ENCODE data around the gene TREM1. TPM values are rescaled to one million over a fixed set of nuclear protein-coding genes. Genes with fewer than 3 reads are reported as not detected.
A peak's percentile ranks its signal among the peaks of the same experiment; 100 is the strongest.
"Not testable (repeated sequence)": the region's sequence is repeated elsewhere in the genome, so short reads cannot be mapped to it uniquely, and the experiment has no call there.

The TREM1 gene
- total RNA-seq, 1 experiment from 2014 or later = not detected

DNA sequence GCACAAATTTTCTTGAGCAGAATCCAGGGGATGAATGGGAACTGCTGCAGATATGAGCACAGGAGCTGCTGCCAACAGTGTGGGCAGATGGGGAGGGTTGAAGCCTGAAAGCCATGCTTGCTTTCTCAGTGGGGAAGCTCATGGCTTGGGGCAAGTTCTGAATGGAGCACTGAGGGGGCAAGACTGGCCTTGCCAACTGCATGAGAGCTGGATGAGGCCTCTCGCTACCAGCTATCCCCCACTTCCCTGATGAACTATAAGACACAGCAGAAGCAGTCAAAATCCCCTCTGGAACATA is 28.3 kb downstream of the TREM1 start:
- DNase-seq (ENCODE audit: low read depth) = no peak

DNA sequence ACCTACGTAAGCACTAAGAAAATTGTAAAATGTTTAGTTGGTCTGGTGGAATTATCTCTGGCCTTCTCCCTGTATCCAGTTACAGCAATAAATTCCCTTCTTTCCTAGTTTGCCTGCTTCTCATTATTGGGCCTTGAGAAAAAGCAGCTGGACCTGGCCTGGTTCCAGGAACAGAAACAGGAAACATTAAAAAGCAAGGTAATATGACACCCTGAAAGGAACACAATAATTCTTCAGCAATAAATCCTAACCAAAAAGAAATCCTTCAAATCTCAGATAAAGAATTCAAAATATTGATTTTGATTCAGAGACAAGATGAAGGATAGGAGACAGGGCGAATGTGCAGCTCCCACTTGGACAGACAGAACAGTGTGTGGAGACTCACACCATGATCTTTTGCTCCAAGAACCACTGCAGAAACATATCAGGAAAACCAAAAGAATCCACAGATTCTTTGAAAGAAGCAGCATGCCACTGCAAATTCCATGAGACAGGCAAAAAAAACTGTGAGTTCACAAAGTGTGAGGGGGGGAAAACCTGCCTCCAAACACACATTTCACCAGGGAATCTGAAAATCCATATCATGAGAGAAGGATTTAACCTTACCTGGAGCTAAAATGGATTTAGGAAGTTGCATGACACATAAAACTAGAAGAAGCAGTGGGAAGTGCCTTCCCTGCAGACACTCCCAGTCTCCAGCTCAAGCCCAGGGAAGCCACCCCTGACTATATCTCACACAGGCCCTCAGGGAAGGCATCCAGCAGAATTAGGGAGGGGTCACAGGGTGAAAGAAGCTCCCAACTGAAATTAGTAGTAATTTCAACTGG is 28.9 kb downstream of the TREM1 start:
- DNase-seq (ENCODE audit: low read depth) = peak; percentile 18

DNA sequence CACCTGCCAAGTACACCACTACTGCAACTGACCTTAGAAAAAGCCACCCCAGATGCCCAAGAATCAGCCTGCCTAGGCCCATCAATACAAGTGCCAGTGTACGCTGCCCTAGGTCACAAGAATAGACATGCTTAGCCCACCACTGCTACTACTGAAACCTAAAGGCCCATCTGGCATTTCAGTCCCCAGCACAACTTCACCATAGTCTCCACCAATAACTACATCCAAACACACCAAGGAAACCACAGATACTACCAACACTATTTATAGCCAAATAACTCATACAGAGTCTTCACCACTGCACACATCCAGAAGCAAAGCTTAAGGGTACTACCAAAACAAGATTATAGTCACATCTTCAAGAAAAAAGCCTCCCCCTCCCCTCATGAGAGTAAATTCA is 30.1 kb downstream of the TREM1 start:
- DNase-seq (ENCODE audit: low read depth) = no peak

DNA sequence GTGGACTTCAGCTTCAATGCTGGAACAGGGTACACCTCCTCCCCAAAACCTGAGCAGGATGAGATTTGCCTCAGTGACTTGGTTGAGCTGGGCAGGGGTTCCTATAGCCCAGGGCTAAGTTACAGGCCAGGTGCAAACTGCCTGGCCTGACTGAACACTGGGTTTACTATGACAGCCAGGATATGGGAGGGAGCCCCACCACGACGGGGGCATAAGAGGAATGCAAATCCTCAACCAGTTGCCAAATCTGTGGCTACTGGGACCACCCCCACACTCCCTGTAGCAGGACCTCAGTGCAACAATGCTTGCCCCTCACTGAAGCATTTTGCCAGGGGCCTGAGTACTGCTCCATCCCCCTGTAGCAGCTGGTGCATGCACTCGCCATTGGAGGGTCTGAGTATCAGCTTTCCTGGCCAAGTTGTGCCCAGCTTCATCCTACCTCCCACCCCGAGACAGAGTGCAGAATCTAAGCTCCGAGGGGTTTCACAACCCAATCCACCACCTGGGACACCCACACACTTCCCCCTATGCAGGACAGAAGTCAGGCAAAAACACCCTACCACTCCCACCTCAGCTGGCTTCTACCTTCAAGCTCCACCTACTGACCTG is 30.7 kb downstream of the TREM1 start:
- DNase-seq (ENCODE audit: low read depth) = no peak

DNA sequence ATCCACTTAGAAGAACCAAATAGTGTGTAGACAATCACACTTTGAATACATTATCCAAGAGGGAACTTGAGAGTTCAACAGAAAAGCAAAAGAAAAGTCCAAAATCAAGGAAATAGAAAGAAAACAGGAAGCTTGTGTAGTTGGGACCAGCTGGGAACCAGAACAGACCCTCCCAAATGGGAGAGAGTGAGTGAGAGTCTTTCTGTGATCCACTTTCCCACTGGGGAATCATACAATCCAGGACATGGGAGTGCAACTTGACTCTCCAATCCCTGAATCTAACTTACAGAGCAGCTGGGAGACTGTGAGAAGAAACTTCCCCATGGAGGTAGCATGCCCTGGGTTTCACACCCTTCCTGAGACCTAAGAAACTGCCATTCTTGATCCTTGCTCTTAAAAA is 31.4 kb downstream of the TREM1 start:
- DNase-seq (ENCODE audit: low read depth) = no peak

DNA sequence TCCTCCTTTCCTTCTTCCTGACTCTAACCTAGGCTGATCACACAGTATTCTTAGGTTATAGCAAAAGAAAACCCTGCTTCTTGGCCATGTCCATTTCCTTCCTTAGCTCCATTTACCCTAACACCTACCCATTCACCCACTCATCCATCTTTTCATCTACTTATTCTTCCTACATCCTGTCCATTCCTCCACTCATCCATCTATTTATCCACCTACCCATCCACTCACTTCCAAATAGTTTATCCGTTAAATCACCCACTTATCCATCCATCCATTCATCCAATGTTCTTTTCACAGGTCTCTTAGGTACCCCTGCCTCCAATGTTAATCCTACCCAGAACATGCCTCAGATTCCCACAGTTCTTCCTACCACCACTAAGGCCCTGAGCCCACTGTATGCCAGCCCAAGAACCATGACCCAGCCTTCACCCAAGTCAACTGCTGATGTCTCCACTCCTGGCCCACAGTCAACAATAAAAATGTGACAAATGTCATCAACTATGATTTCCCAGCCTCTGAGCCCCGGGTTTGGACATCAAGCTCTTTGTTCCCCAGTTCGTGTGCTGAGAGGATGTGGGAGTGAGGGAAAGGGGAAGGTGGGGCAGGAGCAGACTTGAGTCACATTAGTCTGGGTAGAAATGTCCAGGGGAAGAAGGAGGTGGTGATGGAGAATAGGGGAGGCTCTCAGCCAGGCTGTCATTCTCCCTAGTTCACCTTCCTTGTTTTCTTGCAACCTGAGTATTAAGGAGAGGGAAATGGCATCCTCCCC is 33.9 kb downstream of the TREM1 start:
- DNase-seq (ENCODE audit: low read depth) = no peak

DNA sequence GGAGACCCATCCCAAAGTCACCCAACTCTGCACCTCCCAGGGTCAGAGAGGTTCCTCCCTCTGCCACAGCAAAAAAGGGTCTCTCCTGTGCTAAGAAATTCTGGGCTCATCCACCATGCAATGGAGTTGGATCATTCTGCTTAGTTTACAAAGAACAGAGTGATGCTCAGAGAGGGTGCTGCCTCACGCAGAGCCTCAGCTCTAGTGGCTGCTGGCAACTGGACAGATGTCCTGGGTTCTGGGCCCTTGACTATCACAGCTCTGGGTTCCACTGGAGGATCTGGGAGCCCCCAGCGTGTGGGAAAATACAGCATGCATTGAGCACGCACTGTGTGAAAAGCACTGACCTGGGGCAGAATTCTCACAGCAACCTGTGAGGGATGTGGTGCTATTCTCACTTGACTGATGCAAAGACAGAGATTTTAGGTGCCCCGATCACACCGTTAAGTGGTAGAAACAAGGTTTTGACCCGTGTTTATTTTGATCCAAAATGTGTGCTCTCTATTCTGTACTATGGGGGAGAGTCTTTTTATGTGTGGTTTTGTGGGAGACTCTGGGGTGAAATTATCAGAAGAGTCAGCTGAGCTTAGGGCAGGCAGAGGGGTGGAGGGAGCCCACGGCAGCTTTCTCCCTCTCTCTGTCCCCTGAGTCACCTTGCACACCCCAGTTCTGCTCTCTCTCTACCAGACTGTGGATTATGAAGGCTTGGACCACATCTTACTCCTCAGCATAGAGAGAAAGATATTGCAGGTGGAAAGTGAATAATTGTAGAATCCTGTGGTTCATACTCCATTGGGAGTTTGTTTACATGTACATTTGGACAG is 38.4 kb downstream of the TREM1 start:
- no peak for DNase-seq (ENCODE audit: low read depth)

DNA sequence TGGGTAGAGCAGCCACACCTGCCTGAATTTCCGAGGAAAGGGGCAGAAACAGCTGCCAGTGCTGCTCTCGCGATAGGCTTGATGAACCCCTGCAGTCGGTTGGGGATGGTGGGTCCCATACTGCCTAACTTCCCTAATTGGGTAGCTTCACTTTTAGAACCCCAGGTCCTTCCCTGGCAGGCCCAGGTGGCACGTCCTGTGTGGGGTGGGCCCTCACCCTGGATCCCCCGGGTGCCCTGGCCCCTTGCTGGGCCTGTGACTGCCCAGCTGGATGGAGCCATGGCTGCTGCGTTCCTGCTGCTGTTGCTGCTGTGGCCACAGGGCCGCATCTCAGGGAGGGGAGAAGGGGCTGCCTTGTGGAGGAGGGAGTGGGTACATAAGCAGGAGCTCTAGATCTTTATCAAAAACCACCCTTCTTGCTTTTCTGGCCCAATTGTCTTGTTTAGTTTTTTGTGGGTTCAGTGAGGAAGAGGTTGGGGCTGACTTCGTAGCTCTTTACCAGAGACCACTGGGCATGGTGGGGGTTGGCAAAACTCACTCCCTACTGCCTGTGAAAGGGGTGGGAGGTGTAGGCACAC is 39.1 kb downstream of the TREM1 start:
- no peak for DNase-seq (ENCODE audit: low read depth)

DNA sequence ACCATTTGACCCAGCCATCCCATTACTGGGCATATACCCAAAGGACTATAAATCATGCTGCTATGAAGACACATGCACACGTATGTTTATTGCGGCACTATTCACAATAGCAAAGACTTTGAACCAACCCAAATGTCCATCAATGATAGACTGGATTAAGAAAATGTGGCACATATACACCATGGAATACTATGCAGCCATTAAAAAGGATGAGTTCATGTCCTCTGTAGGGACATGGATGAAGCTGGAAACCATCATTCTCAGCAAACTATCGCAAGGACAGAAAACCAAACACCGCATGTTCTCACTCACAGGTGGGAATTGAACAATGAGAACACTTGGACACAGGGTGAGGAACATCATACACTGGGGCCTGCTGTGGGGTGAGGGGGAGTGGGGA is 40.0 kb downstream of the TREM1 start:
- DNase-seq (ENCODE audit: low read depth) = not testable (repeated sequence)

DNA sequence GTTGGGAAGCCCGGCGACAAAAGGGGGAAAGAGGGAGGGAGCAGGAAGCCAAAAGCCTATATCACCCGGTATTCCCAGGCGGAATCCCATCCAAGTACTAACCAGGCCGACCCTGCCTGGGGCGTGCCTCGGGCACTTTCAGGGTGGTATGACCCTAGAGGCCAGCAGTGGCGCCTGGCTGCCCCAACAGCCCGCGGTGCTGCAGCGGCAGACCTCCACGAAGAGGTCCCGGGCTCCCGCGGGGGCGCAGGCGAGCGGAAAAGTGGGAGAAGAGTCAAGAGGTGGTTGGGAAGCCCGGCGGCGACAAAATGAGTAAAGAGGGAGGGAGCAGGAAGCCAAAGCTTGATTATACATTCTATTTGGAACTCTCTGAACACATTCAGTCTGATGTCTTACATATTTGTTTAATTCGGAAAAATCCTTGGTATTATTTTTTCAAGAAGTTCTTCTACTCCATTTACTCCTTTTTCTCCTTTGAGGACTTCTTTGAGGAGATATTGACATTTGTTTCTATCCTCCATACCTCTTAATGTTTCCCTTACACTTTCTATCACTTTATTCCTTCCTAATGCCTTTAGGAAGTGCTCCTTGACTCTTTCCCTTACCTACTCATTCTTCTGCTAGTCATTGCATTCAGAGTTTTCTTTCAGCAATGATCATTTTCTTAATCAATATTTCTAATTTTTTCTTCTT is 46.9 kb downstream of the TREM1 start:
- no peak for DNase-seq (ENCODE audit: low read depth)

DNA sequence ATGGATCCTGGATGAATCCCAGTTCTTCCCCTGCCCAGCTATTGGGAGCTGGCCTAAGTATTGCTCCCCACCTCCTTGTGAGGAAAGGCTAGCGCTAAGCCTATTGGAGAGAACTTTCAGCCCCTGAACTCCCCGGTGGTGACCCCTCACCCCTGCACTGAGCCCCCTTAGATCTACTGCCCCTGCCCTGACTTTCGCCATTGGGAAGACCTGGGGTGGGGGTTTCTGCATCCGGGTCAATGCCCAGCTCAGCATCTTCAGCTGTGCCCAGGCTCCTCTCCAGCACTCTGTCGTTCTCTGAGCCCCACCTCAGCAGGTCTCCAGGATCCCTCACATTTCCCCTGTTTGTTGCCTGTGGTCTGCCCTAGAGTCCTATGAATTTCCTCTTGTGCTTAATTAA is 49.4 kb downstream of the TREM1 start:
- no peak for DNase-seq (ENCODE audit: low read depth)

DNA sequence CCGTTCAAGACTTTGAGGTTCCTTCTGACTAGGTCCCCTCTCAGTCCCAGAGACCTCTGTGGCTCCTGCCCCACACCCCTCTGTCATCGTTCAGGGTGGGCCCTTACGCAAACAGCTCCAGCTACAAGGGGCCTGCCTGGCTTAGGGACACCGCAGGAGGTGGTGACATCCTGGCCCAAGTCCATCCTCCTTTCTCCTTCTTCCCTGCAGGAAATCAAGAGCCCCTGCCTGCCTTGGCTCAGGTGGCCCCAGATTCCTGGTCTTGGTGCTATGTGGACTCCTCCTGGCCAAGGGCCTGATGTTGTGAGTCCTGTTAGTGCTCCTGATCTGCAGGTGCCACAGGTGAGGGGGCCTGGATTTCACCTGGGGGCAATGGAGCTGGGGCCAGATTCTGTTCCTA is 50.2 kb downstream of the TREM1 start:
- DNase-seq (ENCODE audit: low read depth) = no peak

DNA sequence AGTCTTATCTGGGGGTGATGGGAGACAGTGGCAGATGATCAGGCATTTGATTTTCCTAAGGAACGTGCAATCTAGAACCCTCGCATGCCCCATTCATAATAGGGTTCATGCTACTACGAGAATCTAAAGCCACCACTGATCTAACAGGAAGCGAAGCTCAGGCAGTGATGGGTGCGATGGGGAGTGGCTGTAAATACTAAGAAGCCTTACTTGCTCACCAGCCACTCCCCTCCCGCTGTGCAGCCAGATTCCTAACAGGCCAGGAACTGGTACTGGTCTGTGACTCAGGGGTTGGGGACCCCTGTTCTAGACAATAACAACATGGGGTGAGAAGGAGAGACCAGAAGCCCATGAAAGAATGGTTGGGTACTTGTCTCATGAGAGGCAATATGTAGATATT is 53.8 kb downstream of the TREM1 start:
- no peak for DNase-seq (ENCODE audit: low read depth)

DNA sequence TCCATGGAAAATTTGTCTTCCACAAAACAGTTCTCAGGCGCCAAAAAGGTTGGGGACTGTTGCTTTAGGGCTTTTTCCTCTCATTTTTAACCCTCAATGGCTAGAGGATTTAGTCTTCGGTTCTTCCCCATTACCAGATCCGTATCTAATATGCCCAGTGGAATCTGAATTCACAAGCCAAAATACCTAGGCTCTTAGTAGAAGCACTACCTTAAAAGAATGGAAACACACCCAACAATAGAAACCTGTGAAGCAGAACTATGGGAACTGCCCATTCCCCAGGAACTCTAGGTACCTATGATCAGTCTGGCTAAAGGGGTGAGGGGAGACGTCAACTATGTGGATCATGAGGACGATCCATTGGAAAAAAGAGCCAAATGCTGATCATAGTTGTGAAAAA is 55.2 kb downstream of the TREM1 start:
- DNase-seq (ENCODE audit: low read depth) = no peak

DNA sequence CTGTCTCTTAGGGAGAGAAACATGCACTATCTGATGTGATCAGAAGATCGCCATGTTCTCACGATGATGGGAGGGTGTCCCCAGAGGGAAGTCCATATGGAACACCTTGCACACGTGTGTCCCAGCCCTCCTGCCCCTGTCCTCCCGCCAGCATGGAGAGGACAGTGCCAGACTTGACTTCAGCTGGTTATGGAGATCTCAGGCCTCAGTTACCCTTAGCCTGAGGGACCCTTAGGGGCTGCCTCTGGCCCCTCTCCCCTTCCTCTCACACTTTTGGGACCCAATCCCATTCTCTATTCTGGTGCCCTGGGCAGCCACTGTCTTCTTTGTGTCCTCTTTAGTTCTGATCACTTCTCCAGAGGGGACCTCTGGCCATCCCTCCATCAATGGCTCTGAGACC is 56.8 kb downstream of the TREM1 start:
- DNase-seq (ENCODE audit: low read depth) = no peak

DNA sequence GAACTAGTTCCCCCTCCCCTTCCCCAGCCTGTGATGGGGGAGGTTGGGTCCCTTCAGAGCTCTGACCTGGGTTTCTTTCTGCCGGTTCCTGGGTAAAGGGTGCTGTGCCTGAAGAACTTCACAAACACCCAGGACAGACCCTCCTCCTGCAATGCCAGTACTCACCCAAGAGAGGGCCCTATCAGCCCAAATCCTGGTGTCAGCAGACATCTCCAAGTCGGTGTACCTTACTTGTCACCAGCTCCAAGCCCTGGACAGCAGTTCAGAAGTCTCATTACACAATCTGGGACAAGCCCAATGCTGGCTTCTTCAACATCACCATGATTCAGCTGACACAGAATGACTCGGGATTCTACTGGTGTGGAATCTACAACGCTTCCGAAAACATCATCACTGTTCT is 57.9 kb downstream of the TREM1 start:
- DNase-seq (ENCODE audit: low read depth) = no peak

DNA sequence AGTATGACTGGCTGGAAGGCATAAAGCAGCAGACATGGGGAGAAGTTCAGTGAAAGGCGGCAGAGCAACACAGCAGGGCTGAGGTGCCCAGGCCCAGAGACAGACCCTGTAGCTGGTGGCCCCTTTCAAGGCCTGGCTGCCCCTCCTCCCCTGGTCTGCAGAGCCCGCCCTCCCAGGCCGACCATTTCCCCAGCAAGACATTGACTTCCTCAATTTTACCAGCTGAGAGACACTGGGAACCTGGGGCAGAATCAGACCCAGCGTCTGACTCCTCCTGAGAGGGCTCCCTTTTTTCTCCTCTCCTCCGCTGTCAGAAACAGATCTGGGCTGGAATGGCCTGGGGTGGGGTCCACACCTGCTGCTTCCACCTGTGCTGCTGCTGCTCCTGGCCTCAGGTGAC is 58.4 kb downstream of the TREM1 start, which contains the start of gene TREML4:
TSS of gene TREML4 (plus strand) at position 254 of the 400 bp plus-strand sequence. CDS start at position 333, 79 bp downstream.
- DNase-seq (ENCODE audit: low read depth) = no peak

DNA sequence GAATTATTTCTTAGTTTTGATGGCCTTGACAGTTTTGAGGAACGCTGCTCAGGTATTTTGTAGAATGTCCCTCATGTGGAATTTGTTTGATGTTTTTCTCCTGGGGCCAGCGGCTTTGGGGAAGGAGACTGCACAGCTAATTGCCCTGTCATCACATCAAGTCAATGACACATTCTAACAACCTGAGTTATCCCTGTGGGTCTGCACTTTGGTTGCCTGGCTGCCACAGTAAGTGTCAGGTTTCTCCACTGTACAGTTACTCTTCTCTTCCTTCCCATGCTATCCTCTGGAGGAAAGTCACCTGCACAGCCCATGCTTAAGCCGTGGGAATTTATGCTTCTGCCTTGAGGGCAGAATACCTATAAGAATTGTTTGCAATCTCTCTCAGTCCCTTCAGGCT is 59.7 kb downstream of the TREM1 start:
- no peak for DNase-seq (ENCODE audit: low read depth)

DNA sequence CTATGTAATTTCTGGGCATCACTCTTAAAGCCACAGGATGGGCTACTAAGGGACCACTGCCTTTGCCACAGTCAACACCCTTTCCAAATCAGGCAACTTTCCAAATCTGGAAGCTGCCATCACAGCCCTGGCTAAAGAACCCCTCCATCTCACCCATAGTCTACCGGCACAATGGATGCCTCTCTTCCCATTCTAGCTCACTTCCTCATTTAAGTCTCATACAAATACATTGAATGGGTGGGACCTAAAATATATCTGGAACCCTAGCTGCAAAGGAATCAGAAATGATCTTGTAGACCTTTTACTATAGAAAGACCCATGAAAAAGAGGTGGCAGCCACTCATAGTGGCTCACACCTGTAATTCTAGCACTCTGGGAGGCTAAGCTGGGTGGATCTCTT is 61.7 kb downstream of the TREM1 start:
- DNase-seq (ENCODE audit: low read depth) = no peak

Data from Daoy (cell line).